Measurements from ENCODE around the gene EXOC8. TPM values are rescaled to one million over a fixed set of nuclear protein-coding genes. Genes with fewer than 3 reads are reported as not detected.

The EXOC8 gene
- total and polyA plus RNA-seq, 2 of the 13 experiments (the other 11 are each of a cell fraction or from before 2014, with no cell fraction given), result 2.1 to 7.9 TPM

- TF ChIP-seq BCLAF1 (IDR thresholded peaks at IDR 0.05), result no peak
- no peak for TF ChIP-seq E2F2 (CRISPR knock-in tag; IDR thresholded peaks at IDR 0.05; ENCODE audit: borderline replicate concordance)
- no peak for TF ChIP-seq GRHL1 (CRISPR knock-in tag; conservative IDR thresholded peaks at IDR 0.05)
- TF ChIP-seq ZNF678 (CRISPR knock-in tag; IDR thresholded peaks at IDR 0.05), result no peak
- TF ChIP-seq ZNF281 (CRISPR knock-in tag; IDR thresholded peaks at IDR 0.05; ENCODE audit: borderline replicate concordance), result no peak
- no peak for TF ChIP-seq FOXA3 (CRISPR knock-in tag; IDR thresholded peaks at IDR 0.05)
- no peak for TF ChIP-seq ZMYM2 (CRISPR knock-in tag; IDR thresholded peaks at IDR 0.05)
- TF ChIP-seq BRD4 (CRISPR knock-in tag; IDR thresholded peaks at IDR 0.05), result peak; percentile 30; the same call in 1 of the 2 replicates
- peak; percentile 70 for TF ChIP-seq RXRA (CRISPR knock-in tag; IDR thresholded peaks at IDR 0.05)
- no peak for TF ChIP-seq ZNF10 (CRISPR knock-in tag; IDR thresholded peaks at IDR 0.05; ENCODE audit: borderline replicate concordance, low read depth)
- TF ChIP-seq GPN1 (CRISPR knock-in tag; IDR thresholded peaks at IDR 0.05; ENCODE audit: borderline replicate concordance), result no peak; the same call in 1 of the 2 replicates
- peak; percentile 61; the same call in 1 of the 2 replicates for TF ChIP-seq HOXA3 (CRISPR knock-in tag; IDR thresholded peaks at IDR 0.05)
- no peak for TF ChIP-seq ZNF274 (CRISPR knock-in tag; IDR thresholded peaks at IDR 0.05)
- TF ChIP-seq ZNF121 (CRISPR knock-in tag; IDR thresholded peaks at IDR 0.05), result no peak
- TF ChIP-seq SMC3 (IDR thresholded peaks at IDR 0.05; ENCODE audit: low read length), result no peak
- TF ChIP-seq RBAK (CRISPR knock-in tag; IDR thresholded peaks at IDR 0.05), result no peak
- TF ChIP-seq ZBTB44 (CRISPR knock-in tag; IDR thresholded peaks at IDR 0.05), result no peak
These were observed 847 bp upstream of the EXOC8 start, which contains the start of gene SPRTN (continued) for GRCh38 chr1:231338270-231339128.

All from HepG2 (cell line).